Measurements from ENCODE around the gene MAP1LC3B2.

GRCh38 chr12:116606397-116606796 lies 47.2 kb downstream of the MAP1LC3B2 start:
- TF ChIP-seq THRA (CRISPR knock-in tag; IDR thresholded peaks at IDR 0.05; ENCODE audit: borderline replicate concordance), result no peak
- no peak for TF ChIP-seq MXD1 (CRISPR knock-in tag; IDR thresholded peaks at IDR 0.05)
